Endothelial cell of umbilical vein (primary cell): Measurements from ENCODE around the gene KCTD1. TPM values are rescaled to one million over a fixed set of nuclear protein-coding genes. Genes with fewer than 3 reads are reported as not detected.

Experiments
- BruUV-seq: library from RNA; stranded (reverse); fragments of 400-500 nt; replicated peaks from 2 replicates; lab custom pipeline; 2021; lab: Mats Ljungman, UMichigan
- CTCF ChIA-PET: fragments of 300-600, 350-600 bp; sonication (Branson Sonifier 250); formaldehyde crosslinking; loops from one replicate; lab custom pipeline; 2021; ENCODE audit warnings: antibody characterized with exemption, inconsistent platforms; lab: Charles Lee
- POLR2A ChIA-PET: fragments of 300-600, 350-600 bp; sonication (Branson Sonifier 250); formaldehyde crosslinking; loops from one replicate; lab custom pipeline; 2021; ENCODE audit warnings: antibody characterized with exemption, inconsistent platforms; lab: Charles Lee
- DNase-seq: peaks from one replicate; pipeline ENCODE4 v3.0.0-alpha.2; 2011; ENCODE audit warnings: low read depth, low spot score
- FAIRE-seq: peaks from 2 replicates; lab custom pipeline; 2011; peaks lifted over from hg19 to GRCh38; lab: Jason Lieb, UNC
- H2AFZ ChIP-seq: 2 replicates; pipeline ENCODE4 v1.6.0; 2012; ENCODE audit warnings: low read depth, low read length, control low read depth, inconsistent platforms
- H3K27ac ChIP-seq: 2 replicates; pipeline ENCODE4 v1.5.1; 2011; ENCODE audit warnings: low read depth, mild to moderate bottlenecking, control low read depth, low read length, moderate library complexity; ENCODE audit not compliant: insufficient read depth
- H3K27me3 ChIP-seq, 2 experiments: 2 replicates each; pipeline versions ENCODE4 v1.6.0 to v1.6.1; 2011; ENCODE audit warnings: low read length in 2 of 2, mixed read lengths in 1 of 2; ENCODE audit not compliant: control insufficient read depth in 2 of 2, insufficient read depth in 2 of 2
- H3K36me3 ChIP-seq, 2 experiments: 2 replicates in 1 of 2; 3 replicates in 1 of 2; pipeline ENCODE4 v1.5.1; 2011; ENCODE audit warnings: low read length in 2 of 2, mild to moderate bottlenecking in 1 of 2, moderate library complexity in 1 of 2; ENCODE audit not compliant: control insufficient read depth in 2 of 2, insufficient read depth in 2 of 2; ENCODE audit errors: extremely low read depth in 1 of 2
- H3K4me1 ChIP-seq: 3 replicates; pipeline ENCODE4 v1.5.1; 2011; ENCODE audit warnings: mild to moderate bottlenecking, low read length; ENCODE audit not compliant: control insufficient read depth, insufficient read depth; ENCODE audit errors: extremely low read depth
- H3K4me2 ChIP-seq: 2 replicates; pipeline ENCODE4 v1.6.1; 2011; ENCODE audit warnings: low read length, control low read depth, mixed read lengths; ENCODE audit not compliant: insufficient read depth
- H3K4me3 ChIP-seq, 3 experiments: fragments of 200-600 bp in 1 of 3; sonication (generic), shearing (Covaris generic) in 1 of 3; replicated peaks in 1 of 3; 2 replicates each; pipeline ENCODE4 v1.5.1; 2011 to 2016; ENCODE audit warnings: control low read depth in 3 of 3, low read length in 3 of 3, mild to moderate bottlenecking in 2 of 3, inconsistent platforms in 1 of 3, low read depth in 1 of 3, moderate library complexity in 1 of 3; ENCODE audit not compliant: insufficient read depth in 1 of 3
- H3K79me2 ChIP-seq: 2 replicates; pipeline ENCODE4 v1.6.0; 2012; ENCODE audit warnings: low read length, inconsistent platforms; ENCODE audit not compliant: control insufficient read depth, insufficient read depth
- H3K9ac ChIP-seq: replicated peaks from 2 replicates; pipeline ENCODE3; 2011; ENCODE audit warnings: low read length, control low read depth; ENCODE audit not compliant: insufficient read depth; ENCODE audit errors: extremely low read depth
- H3K9me1 ChIP-seq: replicated peaks from 3 replicates; pipeline ENCODE4 v1.6.0; 2011; ENCODE audit warnings: mild to moderate bottlenecking, low read length; ENCODE audit not compliant: control insufficient read depth, insufficient read depth; ENCODE audit errors: extremely low read depth
- H3K9me3 ChIP-seq: replicated peaks from 2 replicates; pipeline ENCODE4 v1.5.1; 2012; ENCODE audit warnings: low read length, inconsistent platforms; ENCODE audit not compliant: control insufficient read depth, insufficient read depth
- H4K20me1 ChIP-seq: replicated peaks from 2 replicates; pipeline ENCODE3; 2011; ENCODE audit warnings: mild to moderate bottlenecking, low read length; ENCODE audit not compliant: control insufficient read depth, insufficient read depth; ENCODE audit errors: extremely low read depth
- EZH2 ChIP-seq: IDR thresholded peaks from 2 replicates; pipeline ENCODE4 v1.6.1; 2012; ENCODE audit warnings: borderline replicate concordance, low read depth, mild to moderate bottlenecking, moderate library complexity, low read length, inconsistent platforms; ENCODE audit not compliant: severe bottlenecking
- FOS ChIP-seq: IDR thresholded peaks from 2 replicates; pipeline ENCODE4 v1.6.1; 2011; ENCODE audit warnings: mild to moderate bottlenecking, low read length, moderate library complexity, borderline replicate concordance; ENCODE audit not compliant: insufficient read depth
- GATA2 ChIP-seq: IDR thresholded peaks from 2 replicates; pipeline ENCODE4 v1.7.0; 2011; ENCODE audit warnings: low read depth, mild to moderate bottlenecking, moderate library complexity, mixed read lengths, low read length; ENCODE audit not compliant: insufficient read length, insufficient read depth
- JUN ChIP-seq: IDR thresholded peaks from 2 replicates; pipeline ENCODE4 v1.6.1; 2011; ENCODE audit warnings: borderline replicate concordance, low read depth; ENCODE audit not compliant: insufficient read length, insufficient read depth
- MYC ChIP-seq: IDR thresholded peaks from one replicate; pipeline ENCODE4 v1.6.1; 2011; ENCODE audit warnings: mild to moderate bottlenecking, low read depth, low read length
- POLR2A ChIP-seq: IDR thresholded peaks from 2 replicates; pipeline ENCODE4 v1.6.1; 2012; ENCODE audit warnings: low read depth, mild to moderate bottlenecking, control low read depth, low read length
- POLR2AphosphoS5 ChIP-seq: IDR thresholded peaks from 2 replicates; pipeline ENCODE4 v1.6.1; 2012; ENCODE audit warnings: low read depth, mild to moderate bottlenecking, control low read depth, low read length, moderate library complexity; ENCODE audit not compliant: insufficient read depth
- dilution Hi-C: fragments of 300-500 bp; cut with MboI; formaldehyde crosslinking; loops from one replicate; pipeline ENCODE4 v1.15.0; 2019; ENCODE audit warnings: low sequenced_read_pairs; ENCODE audit not compliant: extremely low pct_ligation_motif_present
- intact Hi-C: fragments of 100-400 bp; cut with micrococcal nuclease; formaldehyde crosslinking; loops from one replicate; pipeline ENCODE4 v1.10.0; 2022
- polyA plus RNA-seq, 4 experiments: library from polyadenylated mRNA; depleted of rRNA in 3 of 4; stranded (reverse) in 3 of 4; unstranded in 1 of 4; fragments of >200 nt; gene quantifications; 2 replicates each; pipeline versions ENCODE4 v1.2.1 to v1.2.3, GENCODE V29; 2011 to 2012; ENCODE audit warnings: missing spikeins in 1 of 4
- total RNA-seq: library from RNA; stranded (reverse); gene quantifications from 2 replicates; pipeline ENCODE4 v1.2.3, GENCODE V29; 2021
- TF ChIP-seq, protein P1 (sequence below): IDR thresholded peaks from 2 replicates; pipeline ENCODE4 v1.6.1; 2011; ENCODE audit not compliant: insufficient read depth, insufficient read length
- TF ChIP-seq, protein P2 (sequence below), 2 donors: IDR thresholded peaks; 1 replicate in 1 of 2; 2 replicates in 1 of 2; pipeline ENCODE4 v1.5.1; 2011; ENCODE audit warnings: low read length in 2 of 2, mild to moderate bottlenecking in 2 of 2, moderate library complexity in 2 of 2, control low read depth in 1 of 2, inconsistent platforms in 1 of 2, low read depth in 1 of 2; ENCODE audit not compliant: insufficient read depth in 1 of 2; ENCODE audit errors: extremely low read depth in 1 of 2

KCTD1 gene
- total and polyA plus RNA-seq, 2 donors (not counting 3 experiments of a cell fraction or from before 2014, with no cell fraction given) = 6.1 to 12.1 TPM

DNA sequence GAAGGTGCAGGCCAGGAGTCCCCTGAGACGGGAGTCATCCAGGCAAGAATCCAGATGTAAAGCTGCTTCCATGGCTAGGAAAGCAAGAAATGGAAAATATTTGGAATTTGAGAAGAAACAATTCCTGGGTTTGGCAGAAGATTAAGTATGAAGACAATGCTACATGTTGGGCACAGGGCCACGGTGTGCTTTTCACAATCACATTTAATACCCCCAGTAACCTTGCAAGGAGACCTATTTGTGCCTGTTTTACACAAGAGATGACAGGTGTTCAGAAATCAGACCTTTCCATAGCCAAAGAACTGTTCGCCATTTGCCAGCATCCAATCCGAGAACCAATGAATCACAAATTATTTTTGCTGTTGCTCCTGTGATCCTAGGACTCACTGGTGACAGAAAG lies 50.5 kb downstream of the KCTD1 start:
- no TSS peak for BruUV-seq
- no peak overlapping the region for H3K4me2 ChIP-seq
- no peak overlapping the region for H3K4me3 ChIP-seq
- no peaks in the 10 kb centered on the region for H3K9me3 ChIP-seq
- no peaks in the 10 kb centered on the region for H3K4me1 ChIP-seq
- no peak overlapping the region for H3K9ac ChIP-seq
- no peaks in the 10 kb centered on the region for H4K20me1 ChIP-seq
- DNase-seq (no peak), FAIRE-seq (no peak)
- intact Hi-C loops (no loop called here), dilution Hi-C loops (no loop called here)
- TF ChIP-seq EZH2 (no peak), JUN (no peak), GATA2 (no peak), POLR2AphosphoS5 (no peak), FOS (no peak), MYC (no peak), POLR2A (no peak)
- TF ChIP-seq, protein P1, sequence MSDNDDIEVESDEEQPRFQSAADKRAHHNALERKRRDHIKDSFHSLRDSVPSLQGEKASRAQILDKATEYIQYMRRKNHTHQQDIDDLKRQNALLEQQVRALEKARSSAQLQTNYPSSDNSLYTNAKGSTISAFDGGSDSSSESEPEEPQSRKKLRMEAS = no peak
- TF ChIP-seq, protein P2, sequence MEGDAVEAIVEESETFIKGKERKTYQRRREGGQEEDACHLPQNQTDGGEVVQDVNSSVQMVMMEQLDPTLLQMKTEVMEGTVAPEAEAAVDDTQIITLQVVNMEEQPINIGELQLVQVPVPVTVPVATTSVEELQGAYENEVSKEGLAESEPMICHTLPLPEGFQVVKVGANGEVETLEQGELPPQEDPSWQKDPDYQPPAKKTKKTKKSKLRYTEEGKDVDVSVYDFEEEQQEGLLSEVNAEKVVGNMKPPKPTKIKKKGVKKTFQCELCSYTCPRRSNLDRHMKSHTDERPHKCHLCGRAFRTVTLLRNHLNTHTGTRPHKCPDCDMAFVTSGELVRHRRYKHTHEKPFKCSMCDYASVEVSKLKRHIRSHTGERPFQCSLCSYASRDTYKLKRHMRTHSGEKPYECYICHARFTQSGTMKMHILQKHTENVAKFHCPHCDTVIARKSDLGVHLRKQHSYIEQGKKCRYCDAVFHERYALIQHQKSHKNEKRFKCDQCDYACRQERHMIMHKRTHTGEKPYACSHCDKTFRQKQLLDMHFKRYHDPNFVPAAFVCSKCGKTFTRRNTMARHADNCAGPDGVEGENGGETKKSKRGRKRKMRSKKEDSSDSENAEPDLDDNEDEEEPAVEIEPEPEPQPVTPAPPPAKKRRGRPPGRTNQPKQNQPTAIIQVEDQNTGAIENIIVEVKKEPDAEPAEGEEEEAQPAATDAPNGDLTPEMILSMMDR (IDR thresholded peaks at IDR 0.05; ENCODE audit: extremely low read depth in 1 of 2, insufficient read depth in 1 of 2, low read depth in 1 of 2, low read length in 2 of 2) = no peak
- ChIA-PET POLR2A (no interaction called here), CTCF (no interaction called here)
- no peaks in the 10 kb centered on the region for H3K79me2 ChIP-seq
- no peaks in the 10 kb centered on the region for H3K27me3 ChIP-seq
- peaks cover 0 to 1% of the 10 kb centered on the region in 2 experiments for H3K36me3 ChIP-seq
- H2AFZ ChIP-seq = no peak overlapping the region
- H3K9me1 ChIP-seq = no peaks in the 10 kb centered on the region
- no peak overlapping the region for H3K27ac ChIP-seq
